Measurements from ENCODE around the gene NETO1. TPM values are rescaled to one million over a fixed set of nuclear protein-coding genes. Genes with fewer than 3 reads are reported as not detected.

NETO1 gene
- total RNA-seq, 1 donor from 2014 or later: not detected

DNA sequence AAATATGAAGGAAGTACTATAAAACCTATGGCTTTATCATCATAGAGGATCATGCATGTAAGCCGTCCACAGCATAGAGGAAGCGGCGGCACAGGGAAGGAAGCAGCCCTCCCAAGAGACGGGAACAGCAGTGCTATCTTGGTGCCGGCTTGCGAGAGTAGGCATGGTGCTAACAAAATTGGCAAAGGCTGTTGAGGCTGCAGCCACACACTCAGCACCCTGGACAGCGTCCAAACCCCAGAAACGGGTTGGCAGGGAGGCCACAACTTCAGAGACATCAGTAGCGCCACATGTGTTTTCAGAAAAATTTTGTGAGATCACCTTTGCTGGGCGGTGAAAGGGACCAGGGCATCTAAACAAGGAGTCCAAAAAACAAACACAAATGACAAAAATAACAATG, 37.7 kb downstream of the NETO1 start:
- H3K4me1 Mint-ChIP-seq (ENCODE audit: low read depth): peaks cover 1% of the 10 kb centered on the region
- H3K27me3 Mint-ChIP-seq (ENCODE audit: low read depth): no peaks in the 10 kb centered on the region
- no peaks in the 10 kb centered on the region for H3K36me3 Mint-ChIP-seq (ENCODE audit: low read depth)
- H3K27ac Mint-ChIP-seq: no peak overlapping the region
- no peak for DNase-seq (ENCODE audit: low spot score)
- intact Hi-C loops (cut with micrococcal nuclease): no loop called here
- no peaks in the 10 kb centered on the region for H3K9me3 Mint-ChIP-seq
- no peak overlapping the region for H3K4me3 Mint-ChIP-seq (ENCODE audit: low read depth)

DNA sequence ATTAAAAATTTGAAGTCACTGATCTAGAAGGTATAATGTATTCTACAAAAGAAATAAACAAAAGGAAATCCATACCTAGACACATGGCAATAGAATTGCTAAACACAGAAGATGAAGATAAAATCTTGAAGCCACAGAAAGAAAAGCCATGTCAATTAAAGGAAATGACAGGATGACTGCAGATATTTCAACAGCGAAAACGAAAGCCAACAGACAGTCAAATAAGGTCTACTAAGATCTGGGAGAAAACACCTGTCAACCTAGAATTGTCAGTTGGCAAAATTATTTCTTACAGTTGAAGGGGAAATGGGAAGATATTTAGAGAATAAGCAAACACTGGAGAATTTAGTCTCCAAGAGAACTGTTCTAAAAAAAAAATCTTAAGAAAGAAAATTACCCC, 39.2 kb downstream of the NETO1 start:
- Mint-ChIP-seq H3K27ac (no peak overlapping the region), H3K9me3 (no peaks in the 10 kb centered on the region), H3K4me1 (ENCODE audit: low read depth) (peaks cover 1% of the 10 kb centered on the region), H3K27me3 (ENCODE audit: low read depth) (no peaks in the 10 kb centered on the region), H3K4me3 (ENCODE audit: low read depth) (no peak overlapping the region), H3K36me3 (ENCODE audit: low read depth) (no peaks in the 10 kb centered on the region)
- DNase-seq (ENCODE audit: low spot score): no peak
- intact Hi-C loops (cut with micrococcal nuclease): no loop called here

DNA sequence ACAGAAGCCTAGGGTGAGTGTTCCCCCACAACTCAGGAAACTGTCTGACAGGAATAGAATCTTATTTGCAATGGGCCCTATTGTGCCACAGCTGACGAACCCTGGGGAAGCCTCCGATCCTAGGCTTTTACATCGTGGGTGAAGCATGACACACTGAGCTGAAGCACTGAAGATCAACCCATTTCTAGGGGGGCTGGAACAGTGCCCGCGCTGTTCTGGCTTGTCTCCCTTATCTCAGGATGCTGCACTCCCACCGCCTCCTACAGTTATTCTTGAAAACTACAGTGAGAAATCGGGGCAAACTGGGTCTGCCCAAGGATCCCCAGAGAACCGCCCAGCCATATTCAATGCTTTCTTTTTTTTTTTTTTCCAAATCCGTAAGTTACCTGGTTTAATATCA, 41.1 kb downstream of the NETO1 start:
- no peak for DNase-seq (ENCODE audit: low spot score)
- Mint-ChIP-seq H3K9me3 (no peaks in the 10 kb centered on the region), H3K27ac (no peak overlapping the region), H3K36me3 (ENCODE audit: low read depth) (no peaks in the 10 kb centered on the region), H3K27me3 (ENCODE audit: low read depth) (no peaks in the 10 kb centered on the region), H3K4me3 (ENCODE audit: low read depth) (no peak overlapping the region), H3K4me1 (ENCODE audit: low read depth) (peaks cover 1% of the 10 kb centered on the region)
- intact Hi-C loops (cut with micrococcal nuclease): no loop called here

GRCh38 chr18:72823345-72823744, 44.4 kb downstream of the NETO1 start:
- Mint-ChIP-seq H3K9me3 (no peaks in the 10 kb centered on the region), H3K27me3 (ENCODE audit: low read depth) (no peaks in the 10 kb centered on the region), H3K4me1 (ENCODE audit: low read depth) (no peaks in the 10 kb centered on the region), H3K36me3 (ENCODE audit: low read depth) (no peaks in the 10 kb centered on the region), H3K4me3 (ENCODE audit: low read depth) (no peak overlapping the region), H3K27ac (no peak overlapping the region)
- intact Hi-C loops (cut with micrococcal nuclease): no loop called here
- no peak for DNase-seq (ENCODE audit: low spot score)

GRCh38 chr18:72822202-72822601, 45.6 kb downstream of the NETO1 start:
- DNase-seq (ENCODE audit: low spot score): no peak
- Mint-ChIP-seq H3K27me3 (ENCODE audit: low read depth) (no peaks in the 10 kb centered on the region), H3K4me1 (ENCODE audit: low read depth) (no peaks in the 10 kb centered on the region), H3K36me3 (ENCODE audit: low read depth) (no peaks in the 10 kb centered on the region), H3K9me3 (no peaks in the 10 kb centered on the region), H3K4me3 (ENCODE audit: low read depth) (no peak overlapping the region), H3K27ac (no peak overlapping the region)
- intact Hi-C loops (cut with micrococcal nuclease): no loop called here

- H3K36me3 Mint-ChIP-seq (ENCODE audit: low read depth): no peaks in the 10 kb centered on the region
- H3K27ac Mint-ChIP-seq: no peak overlapping the region
- no peak for DNase-seq (ENCODE audit: low spot score)
- no peaks in the 10 kb centered on the region for H3K4me1 Mint-ChIP-seq (ENCODE audit: low read depth)
- intact Hi-C loops (cut with micrococcal nuclease): no loop called here
- H3K4me3 Mint-ChIP-seq (ENCODE audit: low read depth): no peak overlapping the region
- H3K9me3 Mint-ChIP-seq: no peaks in the 10 kb centered on the region
- no peaks in the 10 kb centered on the region for H3K27me3 Mint-ChIP-seq (ENCODE audit: low read depth)
Measured at GRCh38 chr18:72820571-72820970, 47.2 kb downstream of the NETO1 start.

GRCh38 chr18:72819050-72819449, 48.7 kb downstream of the NETO1 start:
- Mint-ChIP-seq H3K36me3 (ENCODE audit: low read depth) (no peaks in the 10 kb centered on the region), H3K27me3 (ENCODE audit: low read depth) (no peaks in the 10 kb centered on the region), H3K4me3 (ENCODE audit: low read depth) (no peak overlapping the region), H3K27ac (no peak overlapping the region), H3K9me3 (no peaks in the 10 kb centered on the region), H3K4me1 (ENCODE audit: low read depth) (no peaks in the 10 kb centered on the region)
- intact Hi-C loops (cut with micrococcal nuclease): no loop called here
- no peak for DNase-seq (ENCODE audit: low spot score)

DNA sequence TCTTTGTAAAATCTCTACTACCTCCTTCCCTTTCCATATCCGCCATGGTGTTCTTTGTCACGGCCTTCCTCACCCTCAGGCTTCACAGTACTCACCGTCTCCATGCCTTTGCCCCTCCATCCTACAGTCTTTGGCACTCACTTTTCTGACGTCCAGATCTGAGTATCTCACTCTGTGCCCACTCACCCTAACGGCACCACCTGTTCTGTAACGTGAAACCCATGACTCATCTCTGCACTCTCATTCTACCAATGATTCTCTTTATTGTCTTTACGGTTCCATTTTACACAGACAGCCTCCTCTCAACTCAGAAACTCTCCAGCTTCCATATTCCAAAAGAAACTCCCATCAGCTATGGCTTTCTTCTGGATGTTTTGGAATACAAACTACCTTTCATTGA, 56.7 kb downstream of the NETO1 start:
- intact Hi-C loops (cut with micrococcal nuclease): no loop called here

GRCh38 chr18:72808680-72809079, 59.1 kb downstream of the NETO1 start:
- no peaks in the 10 kb centered on the region for H3K36me3 Mint-ChIP-seq (ENCODE audit: low read depth)
- H3K9me3 Mint-ChIP-seq: no peaks in the 10 kb centered on the region
- H3K4me1 Mint-ChIP-seq (ENCODE audit: low read depth): no peaks in the 10 kb centered on the region
- no peak overlapping the region for H3K27ac Mint-ChIP-seq
- intact Hi-C loops (cut with micrococcal nuclease): no loop called here
- no peak overlapping the region for H3K4me3 Mint-ChIP-seq (ENCODE audit: low read depth)
- H3K27me3 Mint-ChIP-seq (ENCODE audit: low read depth): no peaks in the 10 kb centered on the region
- no peak for DNase-seq (ENCODE audit: low spot score)

More for the DNA sequence above, 56.7 kb downstream of the NETO1 start:
- H3K4me1 Mint-ChIP-seq (ENCODE audit: low read depth): no peaks in the 10 kb centered on the region
- H3K27me3 Mint-ChIP-seq (ENCODE audit: low read depth): no peaks in the 10 kb centered on the region
- H3K27ac Mint-ChIP-seq: no peak overlapping the region
- no peaks in the 10 kb centered on the region for H3K9me3 Mint-ChIP-seq
- H3K36me3 Mint-ChIP-seq (ENCODE audit: low read depth): no peaks in the 10 kb centered on the region
- H3K4me3 Mint-ChIP-seq (ENCODE audit: low read depth): no peak overlapping the region
- DNase-seq (ENCODE audit: low spot score): no peak

DNA sequence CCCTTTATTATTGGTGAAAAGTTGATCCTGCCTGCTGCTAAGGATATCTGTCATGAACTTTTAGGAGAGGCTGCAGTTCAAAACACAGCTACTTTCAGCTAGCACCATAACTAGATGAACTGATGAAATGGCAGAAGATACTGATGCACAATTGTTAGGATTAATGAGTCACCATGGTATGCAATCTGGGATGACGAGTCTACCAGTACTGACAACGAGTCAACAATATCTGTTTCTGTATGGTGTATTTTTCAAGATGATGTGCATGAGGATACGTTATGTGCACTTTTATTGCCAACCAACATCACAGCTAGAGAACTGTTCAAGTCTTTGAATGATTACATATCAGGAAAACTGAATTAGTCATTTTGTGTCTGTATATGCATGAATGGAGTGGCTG, 68.7 kb downstream of the NETO1 start:
- no peak overlapping the region for H3K27ac Mint-ChIP-seq
- no peaks in the 10 kb centered on the region for H3K9me3 Mint-ChIP-seq
- H3K27me3 Mint-ChIP-seq (ENCODE audit: low read depth): no peaks in the 10 kb centered on the region
- intact Hi-C loops (cut with micrococcal nuclease): no loop called here
- no peaks in the 10 kb centered on the region for H3K36me3 Mint-ChIP-seq (ENCODE audit: low read depth)
- H3K4me1 Mint-ChIP-seq (ENCODE audit: low read depth): no peaks in the 10 kb centered on the region
- no peak for DNase-seq (ENCODE audit: low spot score)
- H3K4me3 Mint-ChIP-seq (ENCODE audit: low read depth): no peak overlapping the region

GRCh38 chr18:72783530-72783929, 84.3 kb downstream of the NETO1 start:
- Mint-ChIP-seq H3K27ac (no peak overlapping the region), H3K4me3 (ENCODE audit: low read depth) (no peak overlapping the region), H3K27me3 (ENCODE audit: low read depth) (no peaks in the 10 kb centered on the region), H3K9me3 (no peaks in the 10 kb centered on the region), H3K36me3 (ENCODE audit: low read depth) (no peaks in the 10 kb centered on the region), H3K4me1 (ENCODE audit: low read depth) (no peaks in the 10 kb centered on the region)
- DNase-seq (ENCODE audit: low spot score): no peak
- intact Hi-C loops (cut with micrococcal nuclease): no loop called here

GRCh38 chr18:72774914-72775313, 92.9 kb downstream of the NETO1 start:
- H3K4me3 Mint-ChIP-seq (ENCODE audit: low read depth): no peak overlapping the region
- intact Hi-C loops (cut with micrococcal nuclease): no loop called here
- H3K4me1 Mint-ChIP-seq (ENCODE audit: low read depth): no peaks in the 10 kb centered on the region
- no peaks in the 10 kb centered on the region for H3K36me3 Mint-ChIP-seq (ENCODE audit: low read depth)
- no peaks in the 10 kb centered on the region for H3K9me3 Mint-ChIP-seq
- H3K27me3 Mint-ChIP-seq (ENCODE audit: low read depth): no peaks in the 10 kb centered on the region
- no peak for DNase-seq (ENCODE audit: low spot score)
- H3K27ac Mint-ChIP-seq: no peak overlapping the region

DNA sequence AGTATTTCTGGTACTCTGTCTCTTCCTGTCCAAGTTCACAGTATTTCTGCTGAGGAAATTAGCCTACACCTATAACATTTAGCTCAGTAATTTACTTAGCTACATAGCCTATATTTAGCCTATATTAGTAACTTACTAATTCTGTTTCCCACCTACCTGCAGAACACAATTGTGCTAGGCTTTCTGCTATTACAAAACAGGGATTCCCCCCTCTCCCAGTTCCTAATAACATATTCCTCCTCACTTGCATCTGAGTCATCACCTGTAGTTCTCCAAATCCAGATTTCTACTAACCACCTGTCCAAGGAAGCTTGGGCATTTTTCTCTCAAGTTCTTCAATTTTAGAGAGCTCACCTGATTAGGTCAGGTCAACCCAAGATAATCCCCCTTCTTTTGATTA, 94.9 kb downstream of the NETO1 start:
- H3K36me3 Mint-ChIP-seq (ENCODE audit: low read depth): no peaks in the 10 kb centered on the region
- no peak for DNase-seq (ENCODE audit: low spot score)
- H3K27ac Mint-ChIP-seq: no peak overlapping the region
- H3K9me3 Mint-ChIP-seq: no peaks in the 10 kb centered on the region
- intact Hi-C loops (cut with micrococcal nuclease): no loop called here
- no peaks in the 10 kb centered on the region for H3K27me3 Mint-ChIP-seq (ENCODE audit: low read depth)
- H3K4me1 Mint-ChIP-seq (ENCODE audit: low read depth): no peaks in the 10 kb centered on the region
- H3K4me3 Mint-ChIP-seq (ENCODE audit: low read depth): no peak overlapping the region

DNA sequence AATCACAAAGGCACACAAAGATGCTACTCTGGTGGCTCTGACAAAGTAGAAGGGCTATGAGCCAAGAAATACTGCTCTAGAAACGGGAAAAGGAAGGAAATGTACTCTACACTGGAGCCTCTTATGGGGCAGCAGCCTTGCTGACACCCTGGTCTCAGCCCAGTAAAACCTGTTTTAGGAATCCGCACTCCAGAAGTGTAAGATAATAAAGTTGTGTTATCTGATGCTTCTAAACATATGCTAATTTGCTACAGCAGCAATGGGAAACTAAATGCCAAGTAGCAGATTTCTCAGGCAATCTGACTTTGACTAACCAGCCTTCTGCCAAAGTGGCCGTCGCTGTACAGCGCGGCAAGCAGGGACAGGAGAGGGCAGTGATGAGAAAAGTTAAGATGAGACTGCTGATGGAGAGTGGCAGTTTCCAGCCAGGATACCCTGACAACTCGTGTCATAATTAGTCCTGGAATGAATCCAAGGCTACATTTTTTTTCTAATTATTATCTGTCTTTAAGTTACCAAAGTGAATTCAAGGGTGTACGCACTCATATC, 99.0 kb downstream of the NETO1 start:
- no peaks in the 10 kb centered on the region for H3K27me3 Mint-ChIP-seq (ENCODE audit: low read depth)
- no peaks in the 10 kb centered on the region for H3K4me1 Mint-ChIP-seq (ENCODE audit: low read depth)
- intact Hi-C loops (cut with micrococcal nuclease): no loop called here
- no peak overlapping the region for H3K4me3 Mint-ChIP-seq (ENCODE audit: low read depth)
- H3K36me3 Mint-ChIP-seq (ENCODE audit: low read depth): no peaks in the 10 kb centered on the region
- no peak for DNase-seq (ENCODE audit: low spot score)
- no peaks in the 10 kb centered on the region for H3K9me3 Mint-ChIP-seq
- H3K27ac Mint-ChIP-seq: no peak overlapping the region

Measured in activated T-helper 2 cell treated with anti-CD3 and anti-CD28 coated beads, Interferon-gamma antibody, Interleukin-2, Interleukin-4, amounts not matched to agents 10 μg/mL and 5 μg/mL and 100 μg/mL, durations not matched to agents 14 hours and 24 hours and 36 hours (primary cell).